ENCODE measurements around the gene FXYD7.

The FXYD7 gene

DNA sequence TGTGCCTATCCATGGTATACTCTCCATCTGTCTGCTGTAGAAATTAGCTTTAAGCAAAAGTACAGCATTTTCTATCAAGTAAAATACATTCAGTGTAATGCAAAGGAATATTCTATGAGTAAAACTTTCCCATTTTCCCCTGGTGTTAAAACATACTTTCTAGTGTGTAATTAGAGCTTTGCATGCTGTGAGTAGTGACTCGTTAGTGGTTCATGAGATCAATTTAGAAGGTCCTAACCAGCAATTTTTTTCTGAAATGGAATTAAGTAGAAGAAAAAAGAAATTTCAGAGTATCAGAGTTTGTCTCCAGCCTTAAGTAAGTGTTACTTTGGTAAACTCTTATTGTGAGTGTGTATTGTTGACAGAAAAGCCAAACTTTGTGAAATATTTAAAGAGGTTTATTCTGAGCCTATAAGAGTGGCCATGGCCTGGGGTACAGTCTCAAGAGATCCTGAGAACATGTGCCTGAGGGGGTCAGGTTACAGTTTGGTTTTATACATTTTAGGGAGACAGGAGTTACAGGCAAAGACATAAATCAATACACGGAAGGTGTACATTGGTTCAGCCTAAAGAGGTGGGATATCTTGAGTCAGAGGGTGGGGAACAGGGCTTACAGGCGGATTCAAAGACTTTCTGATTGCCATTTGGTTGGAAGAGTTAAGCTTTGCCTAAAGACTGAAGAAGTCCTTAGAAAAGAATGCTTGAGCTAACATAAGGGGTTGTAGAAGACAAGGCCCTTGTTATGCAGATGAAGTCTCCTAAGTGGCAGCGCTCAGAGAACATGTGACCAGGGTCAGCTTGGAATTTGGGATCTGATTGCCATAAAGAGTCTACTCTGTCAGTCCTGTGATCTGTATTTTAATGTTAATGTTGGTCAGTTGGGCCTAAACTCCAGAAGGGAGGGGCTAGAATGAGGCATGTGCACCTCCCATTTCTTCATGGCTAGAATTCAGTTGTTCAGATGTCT, 60.0 kb downstream of the FXYD7 start:
- DNase-seq (ENCODE audit: low spot score): no peak
